GM13977 (cell line): ENCODE data around the gene CASP14.
"Not testable (repeated sequence)": the region's sequence is repeated elsewhere in the genome, so short reads cannot be mapped to it uniquely, and the experiment has no call there.

Experiments
- DNase-seq: peaks from one replicate; pipeline ENCODE4 v3.0.0; 2012; ENCODE audit warnings: low spot score
- CTCF ChIP-seq: IDR thresholded peaks from 2 replicates; pipeline ENCODE4 v1.5.1; 2012; ENCODE audit warnings: mild to moderate bottlenecking, control low read depth; ENCODE audit not compliant: insufficient read depth; ENCODE audit errors: extremely low read depth, missing control alignments
- in situ Hi-C: fragments of 300-500 bp; cut with MboI; formaldehyde crosslinking; loops from one replicate; pipeline ENCODE4 v1.12.0; 2022; ENCODE audit warnings: low sequenced_read_pairs, low pct_unique_long_range_greater_than_20kb, mixed read lengths, inconsistent platforms; ENCODE audit not compliant: unreplicated experiment

The CASP14 gene

GRCh38 chr19:15048885-15049541 is at the start of gene CASP14:
TSS of gene CASP14 (plus strand) at chr19:15049480. CDS start at chr19:15052252, 2,772 bp downstream.
- no peak for DNase-seq
- no peak for TF ChIP-seq CTCF
- in situ Hi-C loops: no loop called here

DNA sequence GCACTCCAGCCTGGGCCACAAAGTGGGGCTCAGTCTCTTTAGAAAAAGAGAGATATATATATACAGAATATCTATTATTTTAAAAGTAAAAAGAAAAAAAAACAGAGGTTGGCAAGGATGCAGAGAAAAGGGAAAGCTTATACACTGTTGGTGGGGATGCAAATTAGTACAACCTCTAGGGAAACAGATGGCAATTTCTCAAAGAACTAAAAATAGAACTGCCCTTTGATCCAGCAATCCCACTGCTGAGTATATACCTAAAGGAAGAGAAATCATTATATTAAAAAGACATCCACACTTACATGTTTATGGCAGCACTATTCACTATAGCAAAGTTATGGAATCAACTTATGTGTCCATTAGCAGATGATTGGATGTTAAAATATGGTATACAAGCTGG is 41.0 kb upstream of the CASP14 start:
- TF ChIP-seq CTCF: no peak
- no peak for DNase-seq
- in situ Hi-C loops: no loop called here

DNA sequence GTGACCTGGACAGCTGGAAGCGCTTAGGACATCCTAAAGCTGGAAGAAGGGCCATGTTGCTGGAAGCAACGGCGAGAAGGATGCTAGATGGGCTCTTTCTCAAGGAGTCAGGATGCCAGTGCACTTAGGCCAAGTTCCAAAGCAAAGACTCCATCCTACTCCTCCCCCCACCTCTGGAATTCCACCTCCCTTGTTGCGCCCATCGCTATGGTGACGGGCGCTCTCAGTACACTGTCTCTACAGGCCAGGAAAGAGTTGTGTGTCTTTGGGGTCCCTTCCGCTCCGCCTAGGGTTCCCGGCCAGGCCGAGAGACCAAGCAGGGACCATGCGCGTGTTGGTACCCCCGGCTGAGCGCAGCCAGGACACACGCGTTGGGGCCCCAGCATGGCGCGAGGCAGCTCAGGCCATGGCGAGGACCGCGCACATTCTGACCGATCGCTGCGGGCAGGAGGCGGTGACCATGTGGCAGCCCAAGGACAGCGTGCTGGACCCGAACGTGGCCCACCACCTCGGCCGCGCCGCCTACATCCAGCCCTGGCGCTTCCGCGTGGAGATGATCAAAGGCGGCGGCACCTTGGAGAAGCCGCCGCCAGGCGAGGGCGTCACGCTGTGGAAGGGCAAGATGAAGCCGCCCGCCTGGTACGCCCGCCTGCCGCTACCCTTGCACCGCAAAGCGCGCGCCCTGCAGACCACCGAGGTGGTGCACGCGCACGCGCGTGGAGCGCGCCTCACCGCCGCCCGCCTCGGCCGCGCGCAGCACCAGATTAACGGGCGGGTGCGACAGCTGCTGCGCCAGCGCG is 38.6 kb upstream of the CASP14 start:
- in situ Hi-C loops: no loop called here
- no peak for TF ChIP-seq CTCF
- no peak for DNase-seq

DNA sequence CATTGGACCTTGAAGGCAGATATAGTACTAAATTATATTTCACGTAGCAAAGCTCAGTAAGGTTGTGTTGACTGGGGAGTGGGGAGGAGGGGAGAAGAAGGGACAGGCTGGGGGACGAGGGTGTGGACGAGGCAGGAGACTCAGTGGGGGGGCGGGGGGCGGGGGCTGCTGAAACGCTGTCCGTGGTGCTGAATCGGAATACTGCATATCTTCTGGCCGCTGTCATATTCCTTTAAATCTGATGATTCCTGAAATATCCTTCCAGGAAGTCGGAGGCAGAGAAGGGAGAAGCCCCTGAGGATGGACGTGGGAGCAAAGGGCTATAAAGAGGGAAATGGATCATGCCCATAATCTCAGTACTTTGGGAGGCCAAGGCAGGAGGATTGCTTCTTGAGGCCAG is 34.7 kb upstream of the CASP14 start:
- DNase-seq: no peak
- TF ChIP-seq CTCF: no peak
- in situ Hi-C loops: no loop called here

DNA sequence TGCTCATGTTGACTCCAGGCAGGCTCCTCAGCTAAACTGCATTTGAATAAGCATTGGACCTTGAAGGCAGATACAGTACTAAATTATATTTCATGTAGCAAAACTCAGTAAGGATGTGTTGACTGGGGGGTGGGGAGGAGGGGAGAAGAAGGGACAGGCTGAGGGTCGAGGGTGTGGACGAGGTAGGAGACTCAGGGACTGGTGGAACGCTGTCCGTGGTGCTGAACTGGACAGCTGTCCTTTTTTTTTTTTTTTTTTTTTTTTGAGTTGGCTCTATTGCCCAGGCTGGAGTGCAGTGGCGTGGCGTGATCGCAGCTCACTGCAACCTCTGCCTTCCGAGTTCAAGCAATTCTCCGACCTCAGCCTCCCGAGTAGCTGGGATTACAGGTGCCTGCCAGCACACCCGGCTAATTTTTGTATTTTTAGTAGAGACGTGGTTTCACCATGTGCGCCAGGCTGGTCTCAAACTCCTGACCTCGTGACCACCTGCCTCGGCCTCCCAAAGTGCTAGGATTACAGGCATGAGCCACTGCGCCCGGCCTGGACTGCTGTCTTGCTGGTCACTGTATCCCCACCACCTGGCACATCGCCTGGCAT is 33.2 kb upstream of the CASP14 start:
- no peak for DNase-seq
- TF ChIP-seq CTCF: no peak
- in situ Hi-C loops: no loop called here

DNA sequence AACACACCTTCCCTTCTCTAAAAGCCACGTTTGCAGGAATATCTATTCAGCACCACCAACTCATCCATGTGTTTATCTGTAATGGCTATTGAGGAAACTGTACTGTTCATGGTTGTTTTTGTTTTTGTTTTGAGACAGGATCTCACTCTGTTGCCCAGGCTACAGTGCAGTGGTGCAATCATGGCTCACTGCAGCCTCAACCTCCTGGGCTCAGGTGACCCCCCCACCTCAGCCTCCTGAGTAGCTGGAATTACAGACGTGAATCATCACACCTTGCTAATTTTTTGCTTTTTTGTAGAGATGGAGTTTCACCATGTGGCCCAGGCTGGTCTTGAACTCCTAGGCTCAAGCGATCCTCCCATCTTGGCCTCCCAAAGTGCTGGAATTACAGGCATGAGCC is 30.4 kb upstream of the CASP14 start:
- DNase-seq, in situ Hi-C loops: not testable (repeated sequence)
